ENCODE data around the gene FILIP1. TPM values are rescaled to one million over a fixed set of nuclear protein-coding genes. Genes with fewer than 3 reads are reported as not detected.

The FILIP1 gene
- total and polyA plus RNA-seq, 2 of the 4 experiments (the other 2 are of a cell fraction): under 0.01 to 0.03 TPM

DNA sequence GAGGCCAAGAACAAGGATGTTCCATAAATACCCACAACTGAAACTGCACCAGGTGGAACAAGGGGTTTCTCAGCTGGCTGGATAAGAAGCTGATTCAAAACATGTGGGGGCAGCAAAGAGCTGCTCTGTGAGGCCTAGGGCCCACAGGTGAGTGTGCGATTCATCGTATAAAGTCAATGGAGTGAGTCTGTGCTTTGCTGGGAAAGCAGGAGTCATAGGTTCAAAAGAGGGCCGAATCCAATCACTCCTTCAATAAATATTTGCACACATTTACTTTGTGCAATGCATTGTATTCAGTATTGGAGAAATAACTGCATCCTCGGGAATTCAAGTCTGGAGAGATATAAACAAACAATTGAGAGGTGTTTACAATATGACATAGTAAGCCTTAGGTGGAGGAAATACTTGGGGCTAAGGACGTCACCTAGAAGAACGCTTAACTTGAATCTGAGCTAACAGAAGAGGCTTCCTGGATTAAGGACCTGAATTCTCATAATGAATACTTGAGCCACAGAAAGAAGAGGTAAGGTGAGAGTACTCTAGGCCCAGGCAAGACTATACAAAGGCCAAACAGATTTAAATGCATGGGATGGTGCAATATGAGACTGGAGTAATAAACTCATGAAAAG is 125.3 kb downstream of the FILIP1 start:
- no peak overlapping the region for H4K8ac ChIP-seq (ENCODE audit: low read depth in 2 of 2, low read length in 2 of 2)
- ATAC-seq (ENCODE audit: low read depth): no peak
- 50% methylated on average over 2 of the region's 6 CpGs; no CpG with 5 or more reads in 1 of the 2 experiments for WGBS, 2 experiments (ENCODE audit: extremely low coverage in 2 of 2, insufficient read length in 1 of 2)

More for the DNA sequence above, 125.3 kb downstream of the FILIP1 start:
- no peak overlapping the region for H3K23ac ChIP-seq (ENCODE audit: low read depth, low read length)
- H4K91ac ChIP-seq (ENCODE audit: insufficient read depth, low read depth, low read length): no peak overlapping the region
- H3K9ac ChIP-seq (ENCODE audit: low read depth, low read length): no peak overlapping the region
- no peaks in the 10 kb centered on the region for H3K9me3 ChIP-seq (ENCODE audit: control insufficient read depth, insufficient read depth, low read length)
- TF ChIP-seq, protein P1, sequence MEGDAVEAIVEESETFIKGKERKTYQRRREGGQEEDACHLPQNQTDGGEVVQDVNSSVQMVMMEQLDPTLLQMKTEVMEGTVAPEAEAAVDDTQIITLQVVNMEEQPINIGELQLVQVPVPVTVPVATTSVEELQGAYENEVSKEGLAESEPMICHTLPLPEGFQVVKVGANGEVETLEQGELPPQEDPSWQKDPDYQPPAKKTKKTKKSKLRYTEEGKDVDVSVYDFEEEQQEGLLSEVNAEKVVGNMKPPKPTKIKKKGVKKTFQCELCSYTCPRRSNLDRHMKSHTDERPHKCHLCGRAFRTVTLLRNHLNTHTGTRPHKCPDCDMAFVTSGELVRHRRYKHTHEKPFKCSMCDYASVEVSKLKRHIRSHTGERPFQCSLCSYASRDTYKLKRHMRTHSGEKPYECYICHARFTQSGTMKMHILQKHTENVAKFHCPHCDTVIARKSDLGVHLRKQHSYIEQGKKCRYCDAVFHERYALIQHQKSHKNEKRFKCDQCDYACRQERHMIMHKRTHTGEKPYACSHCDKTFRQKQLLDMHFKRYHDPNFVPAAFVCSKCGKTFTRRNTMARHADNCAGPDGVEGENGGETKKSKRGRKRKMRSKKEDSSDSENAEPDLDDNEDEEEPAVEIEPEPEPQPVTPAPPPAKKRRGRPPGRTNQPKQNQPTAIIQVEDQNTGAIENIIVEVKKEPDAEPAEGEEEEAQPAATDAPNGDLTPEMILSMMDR (conservative IDR thresholded peaks at IDR 0.05; ENCODE audit: low read depth, low read length): peak; percentile 43
- TF ChIP-seq SMC3 (IDR thresholded peaks at IDR 0.05; ENCODE audit: low read depth, low read length) (peak; percentile 44; the same call in 1 of the 2 replicates), RAD21 (IDR thresholded peaks at IDR 0.05; ENCODE audit: low read length) (peak; percentile 57), BHLHE40 (IDR thresholded peaks at IDR 0.05; ENCODE audit: low read depth, low read length) (no peak), MAFK (IDR thresholded peaks at IDR 0.05; ENCODE audit: low read depth, low read length) (no peak), CHD1 (IDR thresholded peaks at IDR 0.05; ENCODE audit: low read depth, low read length) (no peak)
- dilution Hi-C loops (cut with HindIII; ENCODE audit: low sequenced_read_pairs, unreplicated experiment) (no loop called here), intact Hi-C loops (cut with micrococcal nuclease) (loop anchor here (5.0 kb wide), 1 partner anchor 159 kb away; no protein-coding TSS in a partner anchor), in situ Hi-C loops (cut with MboI; ENCODE audit: low sequenced_read_pairs) (no loop called here)
- ChIA-PET CTCF (interaction anchor here (0.6 to 1.8 kb wide), 6 partner anchors 21 to 174 kb away, joined by 3 to 7 read pairs (median 4); no protein-coding TSS in a partner anchor), POLR2A (ENCODE audit: unreplicated experiment) (no interaction called here)
- 0 out of 2 replicates have a peak, but pooled peaks cover 2% of the 10 kb centered on the region for H3K9me1 ChIP-seq (ENCODE audit: insufficient read depth, low read length)
- no peak overlapping the region for H2BK120ac ChIP-seq (ENCODE audit: low read depth, low read length)
- no peaks in the 10 kb centered on the region for H3K36me3 ChIP-seq (ENCODE audit: control insufficient read depth, insufficient read depth, low read length)
- H2AK5ac ChIP-seq (ENCODE audit: low read depth, low read length): no peak overlapping the region
- H3K4ac ChIP-seq (ENCODE audit: low read depth, low read length): no peak overlapping the region
- no peaks in the 10 kb centered on the region; the same call in 1 of the 2 replicates for H3K4me1 ChIP-seq (ENCODE audit: control insufficient read depth, insufficient read depth, low read length)
- no TSS peak for BruUV-seq (replicated peaks)
- no peak overlapping the region for H3K27ac ChIP-seq (ENCODE audit: insufficient read depth, low read length)
- no peak overlapping the region for H2AK9ac ChIP-seq (replicated peaks; ENCODE audit: low read depth, low read length, poor library complexity)
- no peak overlapping the region for H2BK5ac ChIP-seq (ENCODE audit: low read depth, low read length, poor library complexity, severe bottlenecking)
- H3K14ac ChIP-seq (replicated peaks; ENCODE audit: low read depth, low read length): no peak overlapping the region
- peaks cover 1% of the 10 kb centered on the region; the same call in 1 of the 2 replicates for H3K27me3 ChIP-seq (ENCODE audit: control insufficient read depth, insufficient read depth, low read length)
- no peak overlapping the region for H4K5ac ChIP-seq (ENCODE audit: low read depth, low read length)
- no peak overlapping the region; the same call in 2 of the 3 replicates for H2BK15ac ChIP-seq (ENCODE audit: low read depth, low read length)
- DNase-seq: peak; percentile 22
- no peak overlapping the region for H2AFZ ChIP-seq (replicated peaks; ENCODE audit: low read length, poor library complexity)
- H3K18ac ChIP-seq (ENCODE audit: low read depth, low read length): no peak overlapping the region
- no peak overlapping the region for H3K4me2 ChIP-seq (ENCODE audit: low read depth, low read length)
- H3K79me1 ChIP-seq (ENCODE audit: low read depth in 1 of 2, low read length in 2 of 2): no peaks in the 10 kb centered on the region
- H4K20me1 ChIP-seq (ENCODE audit: insufficient read depth, low read length): no peaks in the 10 kb centered on the region
- no peak overlapping the region for H3K4me3 ChIP-seq (ENCODE audit: insufficient read depth, low read depth, low read length)
- H2BK20ac ChIP-seq (ENCODE audit: low read depth, low read length): no peak overlapping the region; the same call in 1 of the 2 replicates
- no peak overlapping the region for H3K56ac ChIP-seq (ENCODE audit: extremely low read depth, insufficient read depth, low read length)

Data from IMR-90 (cell line).